GM23338 (cell line): ENCODE measurements around the gene OR5AR1. TPM values are rescaled to one million over a fixed set of nuclear protein-coding genes. Genes with fewer than 3 reads are reported as not detected.

Experiments used
- ATAC-seq: fragments of 200-7000 bp; cut with Tn5 transposase; 3 replicates; pipeline ENCODE4 v1.9.1; 2020
- DNase-seq: peaks from one replicate; pipeline ENCODE4 v3.0.0-alpha.2; 2015; ENCODE audit warnings: low spot score
- H2AFZ ChIP-seq: fragments of 200-600 bp; sonication (generic); 2 replicates; pipeline ENCODE4 v1.8.0; 2016; ENCODE audit warnings: antibody characterized with exemption, mild to moderate bottlenecking, moderate library complexity
- H3F3A ChIP-seq: fragments of 200-600 bp; sonication (generic); replicated peaks from 2 replicates; pipeline ENCODE4 v1.8.0; 2017; ENCODE audit warnings: antibody characterized with exemption, mixed run types, low read depth
- H3K27ac ChIP-seq: fragments of 200-600 bp; sonication (generic); 2 replicates; pipeline ENCODE4 v1.6.1; 2016; ENCODE audit warnings: low read depth
- H3K27me3 ChIP-seq: fragments of 200-600 bp; sonication (generic); 2 replicates; pipeline ENCODE4 v1.8.0; 2016; ENCODE audit warnings: mild to moderate bottlenecking, mixed run types, moderate library complexity; ENCODE audit not compliant: insufficient read depth
- H3K36me3 ChIP-seq: fragments of 200-600 bp; sonication (generic); 2 replicates; pipeline ENCODE4 v1.8.0; 2016; ENCODE audit warnings: mild to moderate bottlenecking; ENCODE audit not compliant: insufficient read depth
- H3K4me1 ChIP-seq: fragments of 200-600 bp; sonication (generic); 2 replicates; pipeline ENCODE4 v1.8.0; 2016; ENCODE audit warnings: mild to moderate bottlenecking, moderate library complexity; ENCODE audit not compliant: insufficient read depth
- H3K4me2 ChIP-seq: fragments of 200-600 bp; sonication (generic); 2 replicates; pipeline ENCODE4 v1.7.1; 2017; ENCODE audit warnings: mixed run types
- H3K4me3 ChIP-seq: fragments of 200-600 bp; sonication (generic); 2 replicates; pipeline ENCODE4 v1.6.1; 2016; ENCODE audit warnings: mixed run types
- H3K79me2 ChIP-seq: fragments of 200-600 bp; sonication (generic); replicated peaks from 2 replicates; pipeline ENCODE4 v1.8.0; 2017; ENCODE audit warnings: mild to moderate bottlenecking; ENCODE audit not compliant: insufficient read depth
- H3K9me2 ChIP-seq: fragments of 200-600 bp; sonication (generic); 2 replicates; pipeline ENCODE4 v1.8.0; 2017; ENCODE audit not compliant: insufficient read depth
- H4K20me1 ChIP-seq: fragments of 200-600 bp; sonication (generic); replicated peaks from 2 replicates; pipeline ENCODE4 v1.8.0; 2017; ENCODE audit warnings: mild to moderate bottlenecking; ENCODE audit not compliant: insufficient read depth
- H3K27ac Mint-ChIP-seq: 2 replicates; pipeline ENCODE4 v1.8.0; 2020; ENCODE audit warnings: inconsistent platforms, mild to moderate bottlenecking, moderate library complexity, mixed read lengths
- H3K27me3 Mint-ChIP-seq: 3 replicates; pipeline ENCODE4 v1.8.0; 2022; ENCODE audit warnings: low read depth, mild to moderate bottlenecking, moderate library complexity, mixed read lengths, inconsistent platforms; ENCODE audit not compliant: insufficient read depth, poor library complexity
- H3K36me3 Mint-ChIP-seq: 3 replicates; pipeline ENCODE4 v1.8.0; 2021; ENCODE audit warnings: low read depth, mild to moderate bottlenecking, inconsistent platforms, moderate library complexity, mixed read lengths
- H3K4me1 Mint-ChIP-seq: 3 replicates; pipeline ENCODE4 v1.8.0; 2020; ENCODE audit warnings: mild to moderate bottlenecking, inconsistent platforms, mixed read lengths
- H3K4me3 Mint-ChIP-seq: 3 replicates; pipeline ENCODE4 v1.8.0; 2021; ENCODE audit warnings: moderate library complexity, mild to moderate bottlenecking, inconsistent platforms, mixed read lengths
- H3K9me3 Mint-ChIP-seq: 3 replicates; pipeline ENCODE4 v1.8.0; 2020; ENCODE audit warnings: moderate library complexity, mild to moderate bottlenecking, inconsistent platforms, mixed read lengths
- CREB1 ChIP-seq: fragments of 250-450 bp; sonication (Bioruptor Pico); IDR thresholded peaks from 2 replicates; pipeline ENCODE4 v1.5.0; 2020; ENCODE audit warnings: low read depth, mild to moderate bottlenecking, moderate library complexity
- EZH2 ChIP-seq: fragments of 200-600 bp; sonication (generic); IDR thresholded peaks from one replicate; pipeline ENCODE4 v1.8.0; 2017; ENCODE audit warnings: antibody characterized with exemption, mild to moderate bottlenecking, low read depth; ENCODE audit not compliant: unreplicated experiment
- JUNB ChIP-seq: IDR thresholded peaks from one replicate; pipeline ENCODE4 v1.6.1; 2016; ENCODE audit warnings: antibody characterized with exemption; ENCODE audit not compliant: unreplicated experiment
- POLR2AphosphoS5 ChIP-seq: IDR thresholded peaks from 2 replicates; pipeline ENCODE4 v1.6.1; 2016; ENCODE audit warnings: antibody characterized with exemption, low read depth
- ZNF114 ChIP-seq: fragments of 250-450 bp; sonication (Bioruptor Pico); IDR thresholded peaks from 2 replicates; pipeline ENCODE4 v1.5.0; 2020; ENCODE audit warnings: mild to moderate bottlenecking, moderate library complexity
- ZNF331 ChIP-seq: fragments of 250-450 bp; sonication (Bioruptor Pico); IDR thresholded peaks from 2 replicates; pipeline ENCODE4 v1.5.0; 2020; ENCODE audit warnings: low read depth, mild to moderate bottlenecking, moderate library complexity
- polyA plus RNA-seq: library from polyadenylated mRNA; unstranded; fragments of >200 nt; fragmentation: Nextera tagmentation; extraction: Ambion mirVana; gene quantifications from 2 replicates; pipeline ENCODE4 v1.2.1, GENCODE V29; 2016
- total RNA-seq: library from RNA; depleted of rRNA; stranded (reverse); fragments of >200 nt; shearing (Covaris generic); gene quantifications from 2 replicates; pipeline ENCODE4 v1.2.3, GENCODE V29; 2014
- TF ChIP-seq, protein P1 (sequence below): fragments of 250-450 bp; sonication (Bioruptor Pico); IDR thresholded peaks from 2 replicates; pipeline ENCODE4 v1.5.0; 2020; ENCODE audit warnings: mild to moderate bottlenecking, moderate library complexity
- TF ChIP-seq, protein P2 (sequence below), 2 experiments: fragments of 200-600 bp in 1 of 2; sonication (generic) in 1 of 2; conservative IDR thresholded peaks; 2 replicates each; pipeline versions ENCODE4 v1.5.1 to v1.6.1; 2016 to 2017; ENCODE audit warnings: antibody characterized with exemption in 2 of 2, low read depth in 2 of 2, mild to moderate bottlenecking in 2 of 2, moderate library complexity in 1 of 2

Gene OR5AR1
- total and polyA plus RNA-seq, 2 experiments from 2014 or later: not detected

DNA sequence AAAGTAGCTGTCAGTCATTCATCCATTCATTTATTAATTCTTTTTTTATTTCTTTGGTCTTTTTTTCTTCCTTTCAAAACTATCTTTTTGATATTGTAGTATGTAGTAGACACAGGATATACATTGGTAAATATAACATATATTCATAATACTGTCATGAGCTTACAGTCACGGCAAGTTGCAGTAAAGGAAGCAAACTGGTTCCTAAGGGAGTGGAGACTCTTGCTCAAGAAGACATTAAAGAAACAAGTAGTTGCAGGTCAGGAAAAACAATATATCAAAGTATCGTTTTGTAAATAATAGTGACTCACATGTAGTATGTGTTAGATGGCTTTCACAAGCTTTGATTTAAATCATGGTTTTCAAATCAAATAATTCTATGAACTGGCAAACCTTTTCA is 7.5 kb downstream of the OR5AR1 start (continued):
- TF ChIP-seq, protein P1, sequence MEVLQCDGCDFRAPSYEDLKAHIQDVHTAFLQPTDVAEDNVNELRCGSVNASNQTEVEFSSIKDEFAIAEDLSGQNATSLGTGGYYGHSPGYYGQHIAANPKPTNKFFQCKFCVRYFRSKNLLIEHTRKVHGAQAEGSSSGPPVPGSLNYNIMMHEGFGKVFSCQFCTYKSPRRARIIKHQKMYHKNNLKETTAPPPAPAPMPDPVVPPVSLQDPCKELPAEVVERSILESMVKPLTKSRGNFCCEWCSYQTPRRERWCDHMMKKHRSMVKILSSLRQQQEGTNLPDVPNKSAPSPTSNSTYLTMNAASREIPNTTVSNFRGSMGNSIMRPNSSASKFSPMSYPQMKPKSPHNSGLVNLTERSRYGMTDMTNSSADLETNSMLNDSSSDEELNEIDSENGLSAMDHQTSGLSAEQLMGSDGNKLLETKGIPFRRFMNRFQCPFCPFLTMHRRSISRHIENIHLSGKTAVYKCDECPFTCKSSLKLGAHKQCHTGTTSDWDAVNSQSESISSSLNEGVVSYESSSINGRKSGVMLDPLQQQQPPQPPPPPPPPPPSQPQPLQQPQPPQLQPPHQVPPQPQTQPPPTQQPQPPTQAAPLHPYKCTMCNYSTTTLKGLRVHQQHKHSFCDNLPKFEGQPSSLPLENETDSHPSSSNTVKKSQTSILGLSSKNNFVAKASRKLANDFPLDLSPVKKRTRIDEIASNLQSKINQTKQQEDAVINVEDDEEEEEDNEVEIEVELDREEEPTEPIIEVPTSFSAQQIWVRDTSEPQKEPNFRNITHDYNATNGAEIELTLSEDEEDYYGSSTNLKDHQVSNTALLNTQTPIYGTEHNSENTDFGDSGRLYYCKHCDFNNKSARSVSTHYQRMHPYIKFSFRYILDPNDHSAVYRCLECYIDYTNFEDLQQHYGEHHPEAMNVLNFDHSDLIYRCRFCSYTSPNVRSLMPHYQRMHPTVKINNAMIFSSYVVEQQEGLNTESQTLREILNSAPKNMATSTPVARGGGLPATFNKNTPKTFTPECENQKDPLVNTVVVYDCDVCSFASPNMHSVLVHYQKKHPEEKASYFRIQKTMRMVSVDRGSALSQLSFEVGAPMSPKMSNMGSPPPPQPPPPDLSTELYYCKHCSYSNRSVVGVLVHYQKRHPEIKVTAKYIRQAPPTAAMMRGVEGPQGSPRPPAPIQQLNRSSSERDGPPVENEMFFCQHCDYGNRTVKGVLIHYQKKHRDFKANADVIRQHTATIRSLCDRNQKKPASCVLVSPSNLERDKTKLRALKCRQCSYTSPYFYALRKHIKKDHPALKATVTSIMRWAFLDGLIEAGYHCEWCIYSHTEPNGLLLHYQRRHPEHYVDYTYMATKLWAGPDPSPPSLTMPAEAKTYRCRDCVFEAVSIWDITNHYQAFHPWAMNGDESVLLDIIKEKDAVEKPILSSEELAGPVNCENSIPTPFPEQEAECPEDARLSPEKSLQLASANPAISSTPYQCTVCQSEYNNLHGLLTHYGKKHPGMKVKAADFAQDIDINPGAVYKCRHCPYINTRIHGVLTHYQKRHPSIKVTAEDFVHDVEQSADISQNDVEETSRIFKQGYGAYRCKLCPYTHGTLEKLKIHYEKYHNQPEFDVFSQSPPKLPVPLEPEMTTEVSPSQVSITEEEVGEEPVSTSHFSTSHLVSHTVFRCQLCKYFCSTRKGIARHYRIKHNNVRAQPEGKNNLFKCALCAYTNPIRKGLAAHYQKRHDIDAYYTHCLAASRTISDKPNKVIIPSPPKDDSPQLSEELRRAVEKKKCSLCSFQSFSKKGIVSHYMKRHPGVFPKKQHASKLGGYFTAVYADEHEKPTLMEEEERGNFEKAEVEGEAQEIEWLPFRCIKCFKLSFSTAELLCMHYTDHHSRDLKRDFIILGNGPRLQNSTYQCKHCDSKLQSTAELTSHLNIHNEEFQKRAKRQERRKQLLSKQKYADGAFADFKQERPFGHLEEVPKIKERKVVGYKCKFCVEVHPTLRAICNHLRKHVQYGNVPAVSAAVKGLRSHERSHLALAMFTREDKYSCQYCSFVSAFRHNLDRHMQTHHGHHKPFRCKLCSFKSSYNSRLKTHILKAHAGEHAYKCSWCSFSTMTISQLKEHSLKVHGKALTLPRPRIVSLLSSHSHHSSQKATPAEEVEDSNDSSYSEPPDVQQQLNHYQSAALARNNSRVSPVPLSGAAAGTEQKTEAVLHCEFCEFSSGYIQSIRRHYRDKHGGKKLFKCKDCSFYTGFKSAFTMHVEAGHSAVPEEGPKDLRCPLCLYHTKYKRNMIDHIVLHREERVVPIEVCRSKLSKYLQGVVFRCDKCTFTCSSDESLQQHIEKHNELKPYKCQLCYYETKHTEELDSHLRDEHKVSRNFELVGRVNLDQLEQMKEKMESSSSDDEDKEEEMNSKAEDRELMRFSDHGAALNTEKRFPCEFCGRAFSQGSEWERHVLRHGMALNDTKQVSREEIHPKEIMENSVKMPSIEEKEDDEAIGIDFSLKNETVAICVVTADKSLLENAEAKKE: no peak

DNA sequence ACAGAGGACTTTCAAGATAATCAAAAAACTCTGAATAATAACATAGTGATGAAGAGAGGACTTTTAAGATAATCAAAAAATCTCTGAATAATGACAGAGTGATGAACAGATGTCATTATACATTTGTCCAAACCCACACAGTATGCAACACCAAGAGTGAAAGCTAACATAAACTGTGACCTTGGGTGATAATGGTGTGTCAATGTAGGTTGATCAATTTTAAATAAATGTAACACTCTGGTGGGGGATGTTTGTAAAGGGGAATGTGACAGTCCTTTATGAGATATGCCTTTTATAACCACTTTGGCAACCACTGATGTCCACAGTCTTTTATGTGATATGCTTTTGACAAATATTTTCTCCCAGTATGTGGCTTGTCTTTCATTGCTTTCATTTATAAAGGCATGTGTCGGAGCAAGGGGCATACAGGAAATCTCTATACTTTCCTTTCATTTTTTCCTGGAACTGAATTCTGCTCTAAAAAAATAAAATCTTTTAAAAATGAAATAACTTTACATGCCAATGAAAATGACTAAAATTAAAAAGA is 25.1 kb downstream of the OR5AR1 start:
- no peaks in the 10 kb centered on the region for H4K20me1 ChIP-seq
- peaks cover 17% of the 10 kb centered on the region for H3K4me1 ChIP-seq
- Mint-ChIP-seq H3K4me1 (peaks cover 23% of the 10 kb centered on the region), H3K27me3 (peaks cover 2% of the 10 kb centered on the region), H3K27ac (no peak overlapping the region; the same call in 1 of the 2 replicates), H3K36me3 (no peaks in the 10 kb centered on the region; the same call in 2 of the 3 replicates), H3K4me3 (no peak overlapping the region), H3K9me3 (no peaks in the 10 kb centered on the region)
- H3K27ac ChIP-seq: no peak overlapping the region
- no peaks in the 10 kb centered on the region for H3K36me3 ChIP-seq
- no peak overlapping the region for H3K4me2 ChIP-seq
- H3K27me3 ChIP-seq: no peaks in the 10 kb centered on the region
- H3F3A ChIP-seq: no peaks in the 10 kb centered on the region
- DNase-seq: no peak
- H3K4me3 ChIP-seq: no peak overlapping the region
- no peak for ATAC-seq
- H3K9me2 ChIP-seq: peaks cover 3% of the 10 kb centered on the region; the same call in 1 of the 2 replicates
- H2AFZ ChIP-seq: no peak overlapping the region
- no peaks in the 10 kb centered on the region for H3K79me2 ChIP-seq
- TF ChIP-seq, protein P1: no peak
- TF ChIP-seq EZH2: no peak
- no peak for TF ChIP-seq POLR2AphosphoS5
- no peak for TF ChIP-seq ZNF114 (CRISPR knock-in tag)
- no peak for TF ChIP-seq ZNF331 (CRISPR knock-in tag)
- TF ChIP-seq JUNB: no peak
- TF ChIP-seq, protein P2, sequence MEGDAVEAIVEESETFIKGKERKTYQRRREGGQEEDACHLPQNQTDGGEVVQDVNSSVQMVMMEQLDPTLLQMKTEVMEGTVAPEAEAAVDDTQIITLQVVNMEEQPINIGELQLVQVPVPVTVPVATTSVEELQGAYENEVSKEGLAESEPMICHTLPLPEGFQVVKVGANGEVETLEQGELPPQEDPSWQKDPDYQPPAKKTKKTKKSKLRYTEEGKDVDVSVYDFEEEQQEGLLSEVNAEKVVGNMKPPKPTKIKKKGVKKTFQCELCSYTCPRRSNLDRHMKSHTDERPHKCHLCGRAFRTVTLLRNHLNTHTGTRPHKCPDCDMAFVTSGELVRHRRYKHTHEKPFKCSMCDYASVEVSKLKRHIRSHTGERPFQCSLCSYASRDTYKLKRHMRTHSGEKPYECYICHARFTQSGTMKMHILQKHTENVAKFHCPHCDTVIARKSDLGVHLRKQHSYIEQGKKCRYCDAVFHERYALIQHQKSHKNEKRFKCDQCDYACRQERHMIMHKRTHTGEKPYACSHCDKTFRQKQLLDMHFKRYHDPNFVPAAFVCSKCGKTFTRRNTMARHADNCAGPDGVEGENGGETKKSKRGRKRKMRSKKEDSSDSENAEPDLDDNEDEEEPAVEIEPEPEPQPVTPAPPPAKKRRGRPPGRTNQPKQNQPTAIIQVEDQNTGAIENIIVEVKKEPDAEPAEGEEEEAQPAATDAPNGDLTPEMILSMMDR (conservative IDR thresholded peaks at IDR 0.05; ENCODE audit: low read depth in 2 of 2): no peak
- TF ChIP-seq CREB1 (CRISPR knock-in tag): no peak
